Fibroblast of villous mesenchyme (primary cell): ENCODE data around the gene SHC1. TPM values are rescaled to one million over a fixed set of nuclear protein-coding genes. Genes with fewer than 3 reads are reported as not detected.
"Not testable (repeated sequence)": the region's sequence is repeated elsewhere in the genome, so short reads cannot be mapped to it uniquely, and the experiment has no call there.

Source experiments
- DNase-seq: peaks from one replicate; pipeline ENCODE4 v3.0.0-alpha.2; 2010; ENCODE audit warnings: low read depth
- H3K4me3 ChIP-seq: 2 replicates; pipeline ENCODE4 v1.5.1; 2011; ENCODE audit warnings: low read depth, mild to moderate bottlenecking, low read length
- CTCF ChIP-seq: IDR thresholded peaks from 2 replicates; pipeline ENCODE4 v1.5.1; 2012; ENCODE audit warnings: low read depth, mild to moderate bottlenecking, low read length; ENCODE audit not compliant: insufficient read depth
- total RNA-seq: library from RNA; depleted of rRNA; stranded (reverse); fragments of >200 nt; gene quantifications from 2 replicates; pipeline ENCODE4 v1.2.3, GENCODE V29; 2012

Gene SHC1
- total RNA-seq, 1 donor, result 330 TPM

GRCh38 chr1:154993572-154994268 lies 23.2 kb upstream of the SHC1 start, which contains the start of gene LENEP:
Gene LENEP, plus strand, starts transcription at chr1:154993586. Its CDS starts 22 bp downstream, at chr1:154993608.
- no peak within 1 kb of the TSS for H3K4me3 ChIP-seq
- no peak for TF ChIP-seq CTCF
- no peak for DNase-seq

GRCh38 chr1:154992721-154993571 lies 22.4 kb upstream of the SHC1 start:
- DNase-seq, result peak; percentile 35
- H3K4me3 ChIP-seq, result no peak overlapping the region
- peak; percentile 22 for TF ChIP-seq CTCF

- no peak overlapping the region for H3K4me3 ChIP-seq
- no peak for TF ChIP-seq CTCF
Measured at GRCh38 chr1:154990276-154990675, 19.7 kb upstream of the SHC1 start.

GRCh38 chr1:154989195-154989860 lies 18.8 kb upstream of the SHC1 start:
- H3K4me3 ChIP-seq, result no peak overlapping the region
- DNase-seq, result no peak
- TF ChIP-seq CTCF, result no peak

More at GRCh38 chr1:154990276-154990675, 19.7 kb upstream of the SHC1 start:
- no peak for DNase-seq

- TF ChIP-seq CTCF, result no peak
- DNase-seq, result no peak
- H3K4me3 ChIP-seq, result no peak overlapping the region
Measured at GRCh38 chr1:154988058-154988954, 17.8 kb upstream of the SHC1 start.

GRCh38 chr1:154987326-154987725 lies 16.8 kb upstream of the SHC1 start:
- H3K4me3 ChIP-seq, result no peak overlapping the region
- DNase-seq, result no peak
- no peak for TF ChIP-seq CTCF

- H3K4me3 ChIP-seq, DNase-seq: not testable (repeated sequence)
Measured at GRCh38 chr1:154986736-154987135, 16.2 kb upstream of the SHC1 start.
